ENCODE results near the gene ABCA7.

The ABCA7 gene

GRCh38 chr19:993361-993830 is 46.5 kb upstream of the ABCA7 start:
- no peak for TF ChIP-seq CTCF (IDR thresholded peaks at IDR 0.05; ENCODE audit: low read depth, low read length, missing control alignments)
- no peak for DNase-seq (ENCODE audit: extremely low read depth, low read depth)
- H3K4me3 ChIP-seq (replicated peaks; ENCODE audit: low read depth, low read length): no peak overlapping the region

- no peak for TF ChIP-seq CTCF (IDR thresholded peaks at IDR 0.05; ENCODE audit: low read depth, low read length, missing control alignments)
- no peak overlapping the region for H3K4me3 ChIP-seq (replicated peaks; ENCODE audit: low read depth, low read length)
- no peak for DNase-seq (ENCODE audit: extremely low read depth, low read depth)
Measured at GRCh38 chr19:993831-994393, 46.0 kb upstream of the ABCA7 start.

GRCh38 chr19:994516-994915 is 45.4 kb upstream of the ABCA7 start:
- no peak for DNase-seq (ENCODE audit: extremely low read depth, low read depth)
- TF ChIP-seq CTCF (IDR thresholded peaks at IDR 0.05; ENCODE audit: low read depth, low read length, missing control alignments): no peak
- H3K4me3 ChIP-seq (replicated peaks; ENCODE audit: low read depth, low read length): no peak overlapping the region

- no peak overlapping the region for H3K4me3 ChIP-seq (replicated peaks; ENCODE audit: low read depth, low read length)
- DNase-seq (ENCODE audit: extremely low read depth, low read depth): no peak
- no peak for TF ChIP-seq CTCF (IDR thresholded peaks at IDR 0.05; ENCODE audit: low read depth, low read length, missing control alignments)
Measured at GRCh38 chr19:995051-995827, 44.7 kb upstream of the ABCA7 start.

- no peak for TF ChIP-seq CTCF (IDR thresholded peaks at IDR 0.05; ENCODE audit: low read depth, low read length, missing control alignments)
- DNase-seq (ENCODE audit: extremely low read depth, low read depth): no peak
- no peak overlapping the region for H3K4me3 ChIP-seq (replicated peaks; ENCODE audit: low read depth, low read length)
Measured at GRCh38 chr19:996051-996838, 43.7 kb upstream of the ABCA7 start.

GRCh38 chr19:998064-998463 is 41.8 kb upstream of the ABCA7 start:
- H3K4me3 ChIP-seq (replicated peaks; ENCODE audit: low read depth, low read length): no peak overlapping the region
- TF ChIP-seq CTCF (IDR thresholded peaks at IDR 0.05; ENCODE audit: low read depth, low read length, missing control alignments): no peak

More at GRCh38 chr19:998064-998463, 41.8 kb upstream of the ABCA7 start:
- no peak for DNase-seq (ENCODE audit: extremely low read depth, low read depth)

All from HFF-Myc (cell line).